Stimulated activated CD8-positive, alpha-beta memory T cell treated with anti-CD3 and anti-CD28 coated beads, Interleukin-12 subunit alpha, Interleukin-12 subunit beta, amount 100 ng/mL, for 24 hours (primary cell): ENCODE data around the gene BFSP1.

ENCODE experiments used
- DNase-seq: peaks from one replicate; pipeline ENCODE4 v3.0.0-alpha.2; 2020; ENCODE audit errors: extremely low read depth

Gene BFSP1

GRCh38 chr20:17497821-17498580 lies 33.2 kb downstream of the BFSP1 start:
- DNase-seq: no peak

GRCh38 chr20:17495826-17496225 lies 35.4 kb downstream of the BFSP1 start:
- DNase-seq: no peak

GRCh38 chr20:17494201-17494600 lies 37.0 kb downstream of the BFSP1 start:
- DNase-seq: no peak

- DNase-seq: no peak
These were observed 38.0 kb downstream of the BFSP1 start for GRCh38 chr20:17493173-17493572.

- DNase-seq: no peak
These were observed 39.7 kb downstream of the BFSP1 start for GRCh38 chr20:17491488-17491887.

- DNase-seq: no peak
These were observed 40.1 kb downstream of the BFSP1 start for GRCh38 chr20:17491041-17491440.

- DNase-seq: no peak
These were observed 40.7 kb downstream of the BFSP1 start for GRCh38 chr20:17490501-17490900.

GRCh38 chr20:17488916-17489600 lies 42.1 kb downstream of the BFSP1 start:
- DNase-seq: no peak

GRCh38 chr20:17485017-17485416 lies 46.2 kb downstream of the BFSP1 start:
- no peak for DNase-seq

GRCh38 chr20:17482536-17482935 lies 48.6 kb downstream of the BFSP1 start:
- no peak for DNase-seq

- DNase-seq: no peak
These were observed 49.5 kb downstream of the BFSP1 start for GRCh38 chr20:17481661-17482060.

GRCh38 chr20:17480696-17481095 lies 50.5 kb downstream of the BFSP1 start:
- DNase-seq: no peak

GRCh38 chr20:17479063-17479657 lies 52.0 kb downstream of the BFSP1 start:
- no peak for DNase-seq

- no peak for DNase-seq
These were observed 57.5 kb downstream of the BFSP1 start for GRCh38 chr20:17473659-17474058.

GRCh38 chr20:17471606-17472187 lies 59.5 kb downstream of the BFSP1 start:
- no peak for DNase-seq

- DNase-seq: no peak
These were observed 60.2 kb downstream of the BFSP1 start for GRCh38 chr20:17470973-17471372.

- no peak for DNase-seq
These were observed 60.7 kb downstream of the BFSP1 start for GRCh38 chr20:17470521-17470920.

- DNase-seq: no peak
These were observed 61.7 kb downstream of the BFSP1 start for GRCh38 chr20:17469246-17470030.

- DNase-seq: no peak
These were observed 62.9 kb downstream of the BFSP1 start for GRCh38 chr20:17468073-17468840.

GRCh38 chr20:17467120-17467655 lies 64.0 kb downstream of the BFSP1 start:
- no peak for DNase-seq

GRCh38 chr20:17466641-17467040 lies 64.5 kb downstream of the BFSP1 start:
- no peak for DNase-seq
